Activated T-cell treated with anti-CD3 and anti-CD28 coated beads, Interleukin-2, amount 50 U/mL, for 48 hours (primary cell): ENCODE results near the gene CDC123.
A peak's percentile ranks its signal among the peaks of the same experiment; 100 is the strongest.
"Not testable (repeated sequence)": the region's sequence is repeated elsewhere in the genome, so short reads cannot be mapped to it uniquely, and the experiment has no call there.

Source experiments
- DNase-seq, 2 experiments: peaks; one replicate each; pipeline ENCODE4 v3.0.0-alpha.2; 2020

Gene CDC123

DNA sequence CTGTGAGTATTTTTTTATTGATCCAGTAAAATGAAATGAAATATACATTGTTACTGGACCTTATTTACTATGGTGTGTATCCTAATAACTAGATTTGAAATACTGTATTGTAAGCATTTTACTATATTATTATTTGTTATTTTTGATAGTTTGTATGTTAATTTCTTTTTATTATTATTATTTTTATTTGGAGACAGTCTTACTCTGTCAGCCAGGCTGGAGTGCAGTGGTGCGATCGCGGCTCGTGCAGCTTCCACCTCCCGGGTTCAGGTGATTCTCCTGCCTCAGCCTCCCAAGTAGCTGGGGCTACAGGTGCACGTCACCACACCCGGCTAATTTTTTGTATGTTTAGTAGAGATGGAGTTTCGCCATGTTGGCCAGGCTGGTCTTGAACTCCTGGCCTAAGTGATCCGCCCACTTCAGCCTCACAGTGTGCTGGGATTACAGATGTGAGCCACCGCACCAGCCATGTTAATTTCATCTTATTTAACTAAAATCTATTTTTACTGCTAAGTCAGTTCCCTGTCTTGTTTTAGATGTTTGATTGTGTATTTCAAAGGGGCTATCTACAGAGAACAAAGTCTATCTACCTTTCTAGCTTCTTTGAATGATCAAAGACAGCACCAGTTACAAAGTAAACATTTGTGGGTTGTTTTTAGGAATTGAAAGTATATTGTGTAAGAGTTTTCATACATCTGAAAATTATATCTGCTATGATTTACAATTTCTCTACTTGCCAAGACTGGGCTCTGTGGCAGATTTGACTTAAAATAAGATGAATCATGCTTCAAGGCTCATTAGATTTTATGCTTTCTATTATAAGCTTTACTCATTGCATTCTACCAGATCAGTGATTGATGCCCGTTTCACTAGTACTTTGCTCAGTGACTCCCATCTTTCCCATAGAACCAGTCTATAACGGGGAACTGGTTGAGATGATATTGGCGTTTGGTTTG, 41.6 kb downstream of the CDC123 start:
- no peak for DNase-seq

DNA sequence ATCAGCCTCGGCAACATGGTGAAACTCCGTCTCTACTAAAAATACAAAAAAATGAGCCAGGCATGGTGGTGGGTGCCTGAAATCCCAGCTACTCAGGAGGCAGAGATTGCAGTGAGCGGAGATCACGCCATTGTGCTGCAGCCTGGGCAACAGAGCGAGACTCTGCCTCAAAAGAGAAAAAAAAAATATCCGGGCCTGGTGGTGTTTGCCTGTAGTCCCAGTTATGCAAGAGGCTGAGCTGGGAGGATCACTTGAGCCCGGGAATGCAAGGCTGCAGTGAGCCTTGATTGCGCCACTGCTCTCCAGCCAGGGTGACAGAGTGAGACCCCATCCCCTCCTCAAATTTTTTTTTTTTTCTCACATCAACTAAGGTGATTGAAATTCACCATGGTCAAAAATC, 42.8 kb downstream of the CDC123 start:
- DNase-seq: no peak

GRCh38 chr10:12241810-12242529, 46.0 kb downstream of the CDC123 start:
- DNase-seq: peak; percentile 65 to 73

DNA sequence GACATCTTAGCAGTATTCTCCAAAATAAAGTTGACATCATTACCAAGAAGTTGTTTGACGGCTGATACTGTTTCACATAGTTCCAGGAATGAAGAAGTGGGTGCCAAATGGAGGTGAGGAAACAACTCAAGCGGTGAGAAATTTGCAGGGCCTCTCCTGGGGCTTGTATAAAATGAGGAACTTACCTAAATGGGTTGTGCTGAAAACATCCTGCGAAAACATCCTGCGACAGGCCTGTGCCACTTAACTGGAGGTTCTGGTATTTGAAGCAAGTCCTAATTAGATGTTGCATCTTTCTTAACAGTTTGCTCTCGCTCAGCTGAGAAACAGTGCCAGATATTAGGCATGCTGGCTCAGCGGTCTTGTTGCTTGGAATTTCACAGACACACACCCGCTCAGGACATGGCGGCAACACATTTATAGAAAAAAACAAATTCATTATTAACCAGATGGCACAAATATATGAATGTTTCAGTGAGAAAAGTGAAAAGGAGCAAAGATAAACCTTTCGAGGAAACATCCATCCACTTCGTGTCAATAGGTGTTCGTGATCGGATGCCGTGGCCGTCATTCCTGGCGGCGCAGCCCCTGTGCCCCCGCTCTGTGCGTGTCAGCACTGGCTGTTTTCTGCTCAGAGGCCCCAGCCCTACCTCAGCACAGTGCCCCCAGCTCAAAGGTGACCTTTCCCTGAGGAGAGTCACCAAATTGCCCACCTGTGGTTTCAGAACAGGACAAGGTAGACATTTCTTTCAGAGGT, 48.1 kb downstream of the CDC123 start:
- DNase-seq: no peak

- DNase-seq: no peak
Observed at GRCh38 chr10:12250181-12250580, 54.2 kb downstream of the CDC123 start.

- DNase-seq: not testable (repeated sequence)
Observed at GRCh38 chr10:12250702-12251101, 54.7 kb downstream of the CDC123 start.

GRCh38 chr10:12251581-12251980, 55.6 kb downstream of the CDC123 start:
- DNase-seq: no peak

DNA sequence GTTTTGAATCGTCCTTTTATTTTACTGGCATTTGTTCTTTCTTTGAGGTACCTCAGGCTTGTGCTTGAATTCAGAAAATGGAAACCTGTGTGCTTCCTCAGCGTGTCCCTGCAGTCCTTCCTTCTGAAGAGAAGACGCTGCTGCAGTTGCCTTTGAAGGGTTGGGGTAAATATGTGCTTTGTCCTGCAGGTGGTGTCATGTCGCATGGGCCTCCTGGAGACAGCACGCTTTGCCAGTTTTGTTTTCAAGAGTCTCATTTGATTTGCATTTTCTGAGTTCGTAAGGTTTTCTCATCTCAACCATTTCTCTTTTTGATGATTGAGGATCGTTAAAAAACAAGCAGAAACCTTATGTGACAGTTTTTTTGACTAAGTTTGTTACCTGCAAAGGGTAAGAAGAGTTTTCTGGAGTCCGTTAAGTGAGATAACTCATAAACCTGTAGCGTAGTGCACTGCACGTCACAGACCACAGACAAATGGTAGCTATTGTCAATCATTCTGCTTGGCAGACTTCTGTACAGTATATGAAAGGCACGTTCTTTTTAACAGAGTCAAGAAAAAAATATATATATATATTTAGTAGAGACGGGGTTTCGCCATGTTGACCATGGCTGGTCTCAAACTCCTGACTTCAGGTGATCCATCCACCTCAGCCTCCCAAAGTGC, 57.0 kb downstream of the CDC123 start:
- DNase-seq: peak in 1 of 2 experiments; percentile 36

- DNase-seq: no peak
Observed at GRCh38 chr10:12255048-12255447, 59.1 kb downstream of the CDC123 start.

DNA sequence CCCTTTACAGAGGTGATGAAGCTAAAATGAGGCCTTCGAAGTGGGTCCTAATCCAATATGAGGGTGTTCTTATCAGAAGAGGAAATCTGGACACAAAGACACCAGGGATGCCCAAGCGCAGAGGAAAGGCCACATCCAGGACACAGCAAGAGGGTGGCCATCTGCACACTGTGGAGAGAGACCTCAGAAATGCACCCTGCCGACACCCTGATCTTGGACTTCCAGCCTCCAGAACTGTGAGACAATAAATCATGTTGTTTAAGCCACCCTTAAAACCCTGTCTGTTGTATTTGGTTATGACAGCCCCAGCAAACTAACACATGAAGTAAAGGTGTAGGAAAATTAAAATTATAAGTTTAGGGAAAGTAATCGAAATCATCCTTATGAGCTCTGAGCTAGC, 64.0 kb downstream of the CDC123 start:
- no peak for DNase-seq

GRCh38 chr10:12262278-12262981, 66.4 kb downstream of the CDC123 start:
- peak in 1 of 2 experiments; percentile 40 for DNase-seq

GRCh38 chr10:12264204-12264940, 68.4 kb downstream of the CDC123 start:
- DNase-seq: peak; percentile 80 to 86

GRCh38 chr10:12269056-12269455, 73.1 kb downstream of the CDC123 start:
- no peak for DNase-seq

DNA sequence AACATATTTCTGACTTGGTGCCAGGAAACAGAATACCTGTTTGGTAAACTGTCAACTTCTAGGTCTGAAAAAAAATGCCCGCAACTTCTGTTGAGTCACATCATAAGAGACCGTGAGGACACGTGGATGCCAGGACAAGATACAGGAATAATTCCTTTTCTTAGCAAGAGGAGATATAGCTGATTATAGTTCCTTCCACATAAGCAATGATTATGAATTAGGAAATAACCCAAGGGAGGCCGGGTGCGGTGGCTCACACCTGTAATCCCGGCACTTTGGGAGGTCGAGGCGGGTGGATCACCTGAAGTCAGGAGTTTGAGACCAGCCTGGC, 75.2 kb downstream of the CDC123 start:
- DNase-seq: no peak

- not testable (repeated sequence) for DNase-seq
Observed at GRCh38 chr10:12277862-12278261, 81.9 kb downstream of the CDC123 start.

GRCh38 chr10:12279281-12279680, 83.3 kb downstream of the CDC123 start:
- no peak for DNase-seq

- DNase-seq: no peak
Observed at GRCh38 chr10:12287772-12288171, 91.8 kb downstream of the CDC123 start.

GRCh38 chr10:12297784-12298183, 101.8 kb downstream of the CDC123 start:
- DNase-seq: not testable (repeated sequence)

- no peak for DNase-seq
Observed at GRCh38 chr10:12299222-12299965, 103.4 kb downstream of the CDC123 start.
